Astrocyte of the spinal cord (primary cell): ENCODE data around the gene CHADL.
"Not testable (repeated sequence)": the region's sequence is repeated elsewhere in the genome, so short reads cannot be mapped to it uniquely, and the experiment has no call there.

ENCODE experiments used
- DNase-seq: peaks from one replicate; pipeline ENCODE4 v3.0.0; 2011; ENCODE audit warnings: low read depth, low spot score
- H3K4me3 ChIP-seq: 2 replicates; pipeline ENCODE4 v1.5.1; 2011; ENCODE audit warnings: low read depth, mild to moderate bottlenecking, low read length, moderate library complexity
- in situ Hi-C: cut with HindIII; loops from 2 replicates; pipeline ENCODE4 v1.10.0; 2017; ENCODE audit warnings: low sequenced_read_pairs
- TF ChIP-seq, protein P1 (sequence below): IDR thresholded peaks from 2 replicates; pipeline ENCODE4 v1.5.1; 2012; ENCODE audit warnings: low read depth, mild to moderate bottlenecking, low read length, inconsistent platforms

CHADL gene

DNA sequence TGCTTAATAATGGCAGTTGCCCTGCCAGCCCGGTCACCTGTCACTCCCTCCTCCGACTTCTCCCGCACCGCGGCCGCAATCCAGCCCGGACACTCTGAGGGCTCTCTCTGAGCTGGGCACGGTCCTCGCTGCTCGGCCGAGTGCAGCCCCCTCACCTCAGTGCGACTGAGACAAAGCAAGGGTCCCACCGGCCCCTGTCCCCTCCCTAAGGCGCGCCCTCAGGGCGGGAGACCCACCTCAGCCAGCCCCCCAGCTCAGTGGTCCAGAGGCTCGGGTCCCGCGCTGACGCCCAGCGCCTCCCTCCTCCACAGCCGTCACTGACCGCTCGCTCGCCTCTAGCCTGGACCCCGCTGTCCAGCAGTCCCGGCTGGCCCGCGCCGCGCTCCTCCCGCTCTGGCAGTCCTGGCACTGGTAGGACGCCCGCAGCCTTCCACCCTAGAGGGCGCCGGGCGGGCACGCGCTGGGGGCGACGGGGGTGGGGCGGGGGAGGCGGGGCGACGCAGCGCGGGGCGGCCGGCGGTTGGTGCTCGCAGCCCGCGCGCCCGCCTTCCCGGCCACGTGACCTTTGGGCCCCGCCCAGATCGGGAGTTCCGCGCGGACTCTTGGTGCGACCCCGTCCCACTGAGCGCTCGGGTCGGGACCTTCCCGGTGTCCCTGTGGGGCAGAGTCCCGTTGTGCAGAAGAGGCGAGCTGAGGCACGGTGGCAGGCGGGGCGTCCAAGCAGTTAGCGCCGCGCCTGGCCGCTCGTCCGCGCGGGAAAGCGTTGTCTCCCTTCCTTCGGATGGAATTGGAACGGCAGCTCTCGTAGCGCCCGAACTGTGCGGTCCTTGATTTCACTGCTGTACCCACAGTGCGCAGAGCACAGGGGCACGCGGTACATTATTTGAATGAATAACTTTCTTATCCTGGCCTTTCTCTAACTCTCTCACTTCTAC is 43.4 kb downstream of the CHADL start:
- DNase-seq: peak; percentile 39
- peak overlapping the region; percentile 68 for H3K4me3 ChIP-seq
- TF ChIP-seq, protein P1, sequence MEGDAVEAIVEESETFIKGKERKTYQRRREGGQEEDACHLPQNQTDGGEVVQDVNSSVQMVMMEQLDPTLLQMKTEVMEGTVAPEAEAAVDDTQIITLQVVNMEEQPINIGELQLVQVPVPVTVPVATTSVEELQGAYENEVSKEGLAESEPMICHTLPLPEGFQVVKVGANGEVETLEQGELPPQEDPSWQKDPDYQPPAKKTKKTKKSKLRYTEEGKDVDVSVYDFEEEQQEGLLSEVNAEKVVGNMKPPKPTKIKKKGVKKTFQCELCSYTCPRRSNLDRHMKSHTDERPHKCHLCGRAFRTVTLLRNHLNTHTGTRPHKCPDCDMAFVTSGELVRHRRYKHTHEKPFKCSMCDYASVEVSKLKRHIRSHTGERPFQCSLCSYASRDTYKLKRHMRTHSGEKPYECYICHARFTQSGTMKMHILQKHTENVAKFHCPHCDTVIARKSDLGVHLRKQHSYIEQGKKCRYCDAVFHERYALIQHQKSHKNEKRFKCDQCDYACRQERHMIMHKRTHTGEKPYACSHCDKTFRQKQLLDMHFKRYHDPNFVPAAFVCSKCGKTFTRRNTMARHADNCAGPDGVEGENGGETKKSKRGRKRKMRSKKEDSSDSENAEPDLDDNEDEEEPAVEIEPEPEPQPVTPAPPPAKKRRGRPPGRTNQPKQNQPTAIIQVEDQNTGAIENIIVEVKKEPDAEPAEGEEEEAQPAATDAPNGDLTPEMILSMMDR: peak; percentile 30
- in situ Hi-C loops: no loop called here

DNA sequence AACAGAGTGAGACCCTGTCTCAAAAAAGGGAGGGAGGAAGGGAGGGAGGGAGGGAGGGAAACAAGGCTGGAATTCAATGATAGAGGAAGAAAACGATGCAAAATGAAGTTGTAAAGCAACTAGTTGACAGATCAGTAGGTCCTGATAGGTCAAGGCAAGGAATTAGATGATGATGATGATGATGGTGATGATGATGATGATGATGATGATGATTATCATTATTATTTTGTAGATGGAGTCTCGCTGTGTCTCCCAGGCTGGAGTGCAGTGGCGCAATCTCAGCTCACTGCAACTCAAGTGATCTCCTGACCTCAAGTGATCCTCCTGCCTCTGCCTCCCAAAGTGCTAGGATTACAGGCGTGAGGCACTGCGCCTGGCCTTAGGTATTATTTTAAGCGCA is 46.9 kb downstream of the CHADL start:
- in situ Hi-C loops: no loop called here
- TF ChIP-seq, protein P1: no peak
- no peak for DNase-seq
- no peak overlapping the region for H3K4me3 ChIP-seq

DNA sequence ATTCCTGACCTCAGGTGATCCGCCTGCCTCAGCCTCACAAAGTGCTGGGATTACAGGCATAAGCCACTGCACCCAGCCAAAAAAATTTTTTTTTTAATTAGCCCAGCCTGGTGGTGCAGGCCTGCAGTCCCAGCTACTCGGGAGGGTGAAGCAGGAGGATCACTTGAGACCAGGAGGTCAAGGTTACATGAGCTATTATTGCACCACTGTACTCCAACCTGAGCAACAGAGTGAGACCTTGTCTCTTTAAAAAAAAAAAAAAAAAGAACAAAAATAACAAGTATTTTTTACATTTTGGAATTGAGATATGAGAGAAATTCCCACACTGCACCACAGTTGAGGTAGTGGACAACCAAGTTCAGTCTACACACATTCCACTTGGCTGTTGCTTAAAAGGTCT is 49.3 kb downstream of the CHADL start:
- TF ChIP-seq, protein P1: no peak
- no peak overlapping the region for H3K4me3 ChIP-seq
- in situ Hi-C loops: no loop called here
- DNase-seq: no peak

DNA sequence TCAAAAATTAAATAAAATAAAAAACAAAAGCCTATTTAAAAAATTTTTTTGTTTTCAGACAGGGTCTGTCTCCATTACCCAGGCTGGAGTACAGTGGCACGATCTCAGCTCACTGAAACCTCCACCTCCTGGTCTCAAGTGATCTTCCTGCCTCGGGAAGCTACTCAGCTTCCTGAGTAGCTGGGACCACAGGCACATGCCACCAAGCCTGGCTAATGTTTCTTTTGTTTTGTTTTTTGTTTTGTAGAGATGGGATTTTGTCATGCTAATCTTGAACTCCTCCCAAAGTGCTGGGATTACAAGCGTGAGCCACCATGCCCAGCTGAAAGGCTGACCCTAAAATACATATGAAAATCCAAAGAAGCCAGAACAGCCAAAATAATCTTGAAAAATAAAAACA is 56.1 kb downstream of the CHADL start:
- in situ Hi-C loops: no loop called here
- TF ChIP-seq, protein P1: no peak
- no peak overlapping the region for H3K4me3 ChIP-seq
- no peak for DNase-seq

DNA sequence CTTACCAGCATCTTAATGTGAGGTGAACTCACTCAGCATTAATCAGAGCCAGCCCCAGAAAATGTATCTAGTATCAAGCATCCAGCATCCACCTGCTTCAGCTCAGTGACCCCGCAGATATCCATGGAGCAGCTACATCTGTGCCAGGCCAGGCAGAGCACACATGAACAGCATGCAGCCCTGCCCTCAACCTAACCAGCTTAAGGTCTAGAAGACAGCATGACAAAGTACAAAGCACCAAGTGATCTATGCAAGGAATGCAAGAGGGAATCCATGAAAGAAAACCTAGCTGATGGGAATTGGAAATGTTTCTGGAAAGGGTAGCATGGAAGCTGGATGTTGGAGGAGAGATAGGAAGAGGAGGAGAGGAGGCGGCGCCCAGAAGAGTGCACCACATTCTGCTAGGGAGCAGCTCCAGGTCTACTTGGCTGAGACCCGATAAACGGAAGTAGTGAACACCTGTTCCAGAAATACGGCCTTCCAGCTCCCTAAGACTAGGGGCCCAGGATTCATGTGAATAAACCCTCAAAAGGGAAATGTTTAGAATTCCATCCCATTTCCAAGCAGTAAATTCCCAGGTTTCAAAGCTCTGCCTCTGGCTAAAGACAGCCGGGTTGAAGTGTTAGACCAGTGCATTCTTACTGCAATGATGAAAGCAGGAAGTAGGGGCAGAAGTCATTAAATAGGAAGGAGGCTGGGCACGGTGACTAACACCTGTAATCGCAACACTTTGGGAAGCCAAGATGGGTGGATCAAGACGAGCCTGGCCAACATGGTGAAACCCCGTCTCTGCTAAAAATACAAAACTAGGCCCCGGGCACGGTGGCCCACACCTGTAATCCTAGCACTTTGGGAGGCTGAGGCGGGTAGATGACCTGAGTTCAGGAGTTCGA is 59.1 kb downstream of the CHADL start:
- in situ Hi-C loops: no loop called here
- TF ChIP-seq, protein P1: no peak
- no peak for DNase-seq

DNA sequence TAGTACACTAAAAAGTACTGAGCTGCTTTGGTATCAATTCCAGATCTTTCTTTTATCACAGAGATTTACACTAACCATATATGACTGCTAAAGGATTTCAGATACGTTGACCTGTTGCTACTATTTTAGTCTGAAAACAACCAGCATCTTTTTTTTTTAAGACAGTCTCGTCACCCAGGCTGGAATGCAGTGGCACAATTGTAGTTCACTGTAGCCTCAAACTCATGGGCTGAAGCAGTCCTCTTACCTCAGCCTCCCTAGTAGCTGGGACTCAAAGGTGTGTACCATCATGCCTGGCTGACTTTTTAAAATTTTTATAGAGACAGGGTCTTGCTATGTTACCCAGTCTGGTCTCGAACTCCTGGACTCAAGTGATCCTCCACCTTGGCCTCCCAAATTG is 59.8 kb downstream of the CHADL start:
- DNase-seq: no peak
- no peak overlapping the region for H3K4me3 ChIP-seq
- TF ChIP-seq, protein P1: no peak
- in situ Hi-C loops: no loop called here

More for the DNA sequence above, 59.1 kb downstream of the CHADL start:
- no peak overlapping the region for H3K4me3 ChIP-seq

DNA sequence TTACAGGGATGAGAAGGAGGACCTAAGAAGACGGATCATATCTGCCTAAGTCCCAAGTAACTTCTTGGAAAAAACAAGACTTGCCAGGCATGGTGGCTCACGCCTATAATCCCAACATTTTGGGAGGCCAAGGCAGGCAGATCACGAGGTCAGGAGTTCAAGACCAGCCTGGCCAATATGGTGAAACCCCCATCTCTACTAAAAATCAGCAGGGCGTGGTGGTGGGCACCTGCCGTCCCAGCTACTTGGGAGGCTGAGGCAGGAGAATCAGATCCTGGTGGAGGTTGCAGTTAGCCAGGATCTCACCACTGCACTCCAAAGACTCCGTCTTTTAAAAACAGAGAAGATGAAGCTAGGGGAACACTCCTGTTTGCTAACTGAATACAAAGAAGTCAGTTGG is 60.4 kb downstream of the CHADL start:
- DNase-seq, in situ Hi-C loops: not testable (repeated sequence)

More for the DNA sequence above, 60.4 kb downstream of the CHADL start:
- H3K4me3 ChIP-seq: not testable (repeated sequence)
